Cardiac fibroblast (primary cell): Measurements from ENCODE around the gene CLIC5.

Source experiments
- DNase-seq, 2 donors: peaks; one replicate each; pipeline versions ENCODE4 v3.0.0 to v3.0.0-alpha.2; 2010; ENCODE audit warnings: low read depth in 2 of 2
- H3K4me3 ChIP-seq, 2 donors: replicated peaks in 1 of 2; 1 replicate in 1 of 2; 2 replicates in 1 of 2; pipeline ENCODE4 v1.5.1; 2011; ENCODE audit warnings: low read depth in 2 of 2, low read length in 2 of 2, mild to moderate bottlenecking in 2 of 2, moderate library complexity in 1 of 2
- TF ChIP-seq, protein P1 (sequence below): IDR thresholded peaks from one replicate; pipeline ENCODE4 v1.5.1; 2011; ENCODE audit warnings: low read depth, mild to moderate bottlenecking, low read length, inconsistent platforms

Gene CLIC5

DNA sequence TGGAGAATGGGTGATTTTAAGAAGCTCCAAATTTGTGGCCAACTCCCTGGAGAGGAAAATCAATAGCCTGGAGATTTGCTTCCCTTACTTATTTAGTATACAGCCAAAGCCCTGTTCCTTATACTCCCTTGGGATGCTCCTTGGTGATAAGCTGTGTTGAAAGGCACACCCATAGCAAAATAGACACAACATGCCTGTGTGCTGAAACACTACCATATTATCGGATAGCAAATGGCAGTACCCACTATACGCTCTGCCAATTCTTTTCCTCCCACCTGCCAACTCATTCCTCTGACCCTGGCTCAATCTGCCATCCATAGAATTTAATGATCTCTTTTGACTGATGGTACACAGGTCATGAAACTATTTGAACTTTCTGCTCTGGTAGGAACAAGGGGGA, 98.2 kb downstream of the CLIC5 start:
- no peak overlapping the region for H3K4me3 ChIP-seq
- DNase-seq = no peak
- TF ChIP-seq, protein P1, sequence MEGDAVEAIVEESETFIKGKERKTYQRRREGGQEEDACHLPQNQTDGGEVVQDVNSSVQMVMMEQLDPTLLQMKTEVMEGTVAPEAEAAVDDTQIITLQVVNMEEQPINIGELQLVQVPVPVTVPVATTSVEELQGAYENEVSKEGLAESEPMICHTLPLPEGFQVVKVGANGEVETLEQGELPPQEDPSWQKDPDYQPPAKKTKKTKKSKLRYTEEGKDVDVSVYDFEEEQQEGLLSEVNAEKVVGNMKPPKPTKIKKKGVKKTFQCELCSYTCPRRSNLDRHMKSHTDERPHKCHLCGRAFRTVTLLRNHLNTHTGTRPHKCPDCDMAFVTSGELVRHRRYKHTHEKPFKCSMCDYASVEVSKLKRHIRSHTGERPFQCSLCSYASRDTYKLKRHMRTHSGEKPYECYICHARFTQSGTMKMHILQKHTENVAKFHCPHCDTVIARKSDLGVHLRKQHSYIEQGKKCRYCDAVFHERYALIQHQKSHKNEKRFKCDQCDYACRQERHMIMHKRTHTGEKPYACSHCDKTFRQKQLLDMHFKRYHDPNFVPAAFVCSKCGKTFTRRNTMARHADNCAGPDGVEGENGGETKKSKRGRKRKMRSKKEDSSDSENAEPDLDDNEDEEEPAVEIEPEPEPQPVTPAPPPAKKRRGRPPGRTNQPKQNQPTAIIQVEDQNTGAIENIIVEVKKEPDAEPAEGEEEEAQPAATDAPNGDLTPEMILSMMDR = no peak

DNA sequence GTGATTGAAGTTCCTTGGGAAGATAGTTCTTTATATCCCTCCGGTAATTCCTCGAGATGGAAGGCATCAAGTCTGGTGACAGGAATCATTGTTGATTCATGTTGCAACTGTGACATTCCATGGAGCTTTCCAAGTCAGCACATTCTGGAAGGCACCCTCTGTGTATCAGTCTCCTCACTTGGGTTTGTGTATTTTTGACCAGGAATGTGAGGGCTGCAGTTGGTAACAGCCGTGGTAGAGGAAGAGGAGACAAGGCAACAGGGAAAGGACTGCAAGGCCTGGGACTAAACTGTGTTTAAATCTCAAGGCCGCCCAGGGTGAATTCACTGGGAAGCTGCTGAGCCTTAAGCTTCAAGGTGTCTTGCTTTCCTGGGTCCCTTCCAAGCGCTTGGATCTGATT, 99.0 kb downstream of the CLIC5 start:
- no peak for DNase-seq
- H3K4me3 ChIP-seq = no peak overlapping the region
- TF ChIP-seq, protein P1 = no peak

DNA sequence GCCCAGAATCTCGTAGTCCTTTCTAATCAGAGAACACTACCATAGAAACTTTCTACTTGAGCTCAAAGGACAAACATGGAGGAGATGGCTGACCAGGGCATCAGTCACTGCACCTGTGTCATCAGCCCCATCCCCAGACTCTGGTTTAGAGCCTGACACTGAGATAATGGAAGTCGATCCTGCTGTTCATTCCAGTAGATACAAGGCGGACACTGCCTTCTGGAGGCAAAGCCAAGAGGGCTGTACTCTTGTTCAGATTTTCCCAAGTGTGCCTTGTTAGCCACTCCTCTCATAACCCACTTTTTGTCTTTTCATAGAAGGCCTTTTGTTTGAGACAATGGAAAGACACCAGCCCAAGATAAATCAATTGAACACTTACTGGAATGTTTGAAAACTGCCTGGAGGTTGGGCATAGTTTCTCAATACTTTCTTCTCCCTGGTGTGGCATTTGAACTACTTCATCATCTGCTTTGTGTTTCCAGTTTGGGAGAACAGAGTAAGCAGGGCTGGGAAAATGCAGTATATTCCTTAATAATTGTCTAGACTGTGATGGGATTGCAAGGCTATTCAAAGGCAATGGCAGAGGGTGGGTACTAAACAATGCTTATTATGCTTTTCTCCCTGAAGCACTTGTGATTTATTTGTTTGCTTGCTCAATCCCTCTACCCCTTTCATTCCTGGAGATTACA, 99.7 kb downstream of the CLIC5 start:
- no peak for DNase-seq
- TF ChIP-seq, protein P1 = no peak

DNA sequence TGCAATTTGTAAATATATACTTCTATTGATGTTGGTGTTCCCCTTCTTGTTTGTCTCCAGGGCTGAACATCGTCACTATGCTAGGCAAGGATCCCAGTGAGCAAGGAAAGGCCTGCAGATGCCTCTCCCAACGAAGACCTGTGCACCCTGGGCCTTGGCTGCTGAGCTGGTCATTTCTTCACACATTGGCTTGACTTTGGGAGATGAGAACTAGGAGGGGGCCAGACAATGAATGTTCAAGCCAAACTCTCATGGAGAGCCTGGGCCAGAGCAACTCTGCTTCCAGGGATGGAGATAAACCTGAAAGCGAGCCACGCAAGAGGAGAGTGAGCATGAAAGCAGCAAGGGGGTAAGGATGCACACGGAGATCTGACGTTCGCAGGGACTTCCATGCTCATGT, 104.0 kb downstream of the CLIC5 start:
- H3K4me3 ChIP-seq = no peak overlapping the region
- TF ChIP-seq, protein P1 = no peak

More for the DNA sequence above, 99.7 kb downstream of the CLIC5 start:
- H3K4me3 ChIP-seq = no peak overlapping the region

DNA sequence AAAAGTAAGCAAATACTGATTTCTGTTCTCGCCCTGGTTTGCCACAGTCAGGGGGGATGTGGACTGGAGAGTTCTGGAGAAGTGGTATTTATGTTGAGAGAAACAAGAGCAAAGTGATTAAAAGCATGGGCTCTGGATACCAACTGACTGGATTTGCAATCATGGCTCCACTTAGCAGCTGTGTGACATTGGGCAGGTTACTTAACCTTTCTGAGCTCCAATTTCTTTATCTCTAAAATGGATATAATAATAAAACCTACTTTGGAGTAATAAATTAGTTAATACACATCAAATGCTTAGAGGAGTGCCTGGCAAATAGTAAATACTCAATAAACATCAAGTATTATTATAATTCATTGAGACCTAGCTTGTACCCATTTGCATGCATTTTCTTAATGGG, 111.7 kb downstream of the CLIC5 start:
- DNase-seq = no peak
- no peak overlapping the region for H3K4me3 ChIP-seq
- TF ChIP-seq, protein P1 = no peak

More for the DNA sequence above, 104.0 kb downstream of the CLIC5 start:
- DNase-seq = no peak

DNA sequence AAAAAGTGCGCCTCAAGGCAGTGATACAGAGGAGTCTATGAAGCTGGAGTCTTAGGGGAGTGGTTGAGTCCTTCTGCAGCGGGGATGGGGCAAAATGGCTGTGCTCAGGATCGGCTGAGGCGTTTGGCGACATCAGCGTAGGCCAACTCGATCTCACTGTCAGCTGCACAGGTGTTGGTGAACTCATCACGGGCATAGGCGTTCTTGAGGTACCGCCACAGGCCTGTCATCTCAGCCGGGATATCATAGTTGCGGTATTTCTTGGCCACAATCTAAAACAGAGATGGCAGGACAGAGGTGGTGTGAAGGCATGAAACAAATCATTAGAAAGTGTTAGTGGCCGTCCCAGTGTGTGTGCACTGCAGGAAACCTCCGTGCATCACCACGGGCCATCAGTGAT, 112.7 kb downstream of the CLIC5 start:
- DNase-seq = no peak
- H3K4me3 ChIP-seq = no peak overlapping the region
- TF ChIP-seq, protein P1 = no peak
